Muscle of arm (tissue), 12 donors: ENCODE measurements around the gene PYGB. TPM values are rescaled to one million over a fixed set of nuclear protein-coding genes. Genes with fewer than 3 reads are reported as not detected.

ENCODE experiments used
- DNase-seq: peaks from one replicate; pipeline ENCODE4 v3.0.0-alpha.2; 2013
- polyA plus RNA-seq, 12 donors: library from polyadenylated mRNA; unstranded; fragments of 120-200 nt; gene quantifications; one replicate each; pipeline ENCODE4 v1.2.1, GENCODE V29; 2013; ENCODE audit not compliant: insufficient read length in 12 of 12

PYGB gene
- polyA plus RNA-seq, 12 donors = 18.2 to 31.2 (median 23.0) TPM; not detected in 1

DNA sequence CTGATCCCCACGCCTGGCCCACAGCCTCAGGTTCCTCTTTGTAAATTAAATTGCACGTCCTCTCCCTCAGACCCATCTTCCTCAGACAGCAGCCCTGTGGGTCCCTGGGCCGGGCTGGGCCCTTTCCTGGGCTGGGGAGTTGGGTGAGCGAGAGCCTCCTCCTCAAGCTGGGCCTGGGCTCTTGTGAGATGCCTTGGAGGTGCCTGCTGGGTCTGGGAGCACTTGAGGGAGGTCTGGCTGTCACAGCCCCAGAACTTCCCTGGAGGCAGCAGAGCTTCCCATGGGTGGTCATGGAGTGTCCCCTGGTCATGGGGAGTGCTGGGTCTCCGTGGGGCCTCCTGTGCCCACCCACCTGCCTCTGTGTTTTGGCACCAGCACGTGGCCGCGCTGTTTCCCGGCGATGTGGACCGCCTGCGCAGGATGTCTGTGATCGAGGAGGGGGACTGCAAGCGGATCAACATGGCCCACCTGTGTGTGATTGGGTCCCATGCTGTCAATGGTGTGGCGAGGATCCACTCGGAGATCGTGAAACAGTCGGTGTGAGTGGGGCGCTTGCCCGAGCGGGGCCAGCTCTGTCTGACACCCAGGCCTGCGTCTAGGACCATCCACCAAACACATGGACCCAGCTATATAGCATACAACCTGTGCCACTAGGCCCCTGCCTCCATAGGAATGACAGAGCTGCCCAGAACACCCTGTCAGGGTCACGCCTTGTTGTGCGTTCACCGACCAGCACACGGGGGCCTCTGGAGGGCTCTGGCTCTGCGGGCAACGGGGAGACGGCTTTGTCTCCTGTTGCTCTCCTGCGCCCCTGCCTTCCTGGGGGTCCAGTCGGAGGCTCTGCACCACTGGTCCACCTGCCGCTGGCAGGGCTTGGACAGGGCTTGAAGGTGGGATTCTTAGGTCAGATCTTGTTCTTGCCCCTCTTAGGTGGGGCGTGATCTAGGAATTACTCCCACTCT is 33.0 kb downstream of the PYGB start:
- no peak for DNase-seq

DNA sequence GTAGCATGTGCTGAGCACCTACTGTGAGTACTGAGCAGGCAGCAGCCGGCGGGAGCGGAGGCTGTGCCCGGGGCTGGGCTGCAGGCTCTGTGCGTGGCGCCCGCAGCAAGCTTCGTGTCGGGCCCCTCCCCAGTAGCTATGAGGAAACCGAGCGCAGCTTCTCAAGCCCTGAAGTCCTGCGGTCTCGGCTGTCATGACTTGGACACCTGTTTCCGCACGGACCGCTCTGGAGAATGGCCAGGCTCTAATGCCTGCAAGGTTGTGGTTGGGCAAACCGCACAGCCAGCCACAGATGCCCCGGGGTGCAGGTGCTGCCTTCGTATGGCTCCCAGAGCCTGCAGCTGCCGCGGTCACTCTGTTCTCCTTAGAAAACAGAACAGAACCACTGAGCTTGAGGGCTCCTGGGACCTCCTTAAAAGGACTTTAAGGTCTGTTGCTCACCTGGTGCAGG is 33.7 kb downstream of the PYGB start:
- DNase-seq = no peak

DNA sequence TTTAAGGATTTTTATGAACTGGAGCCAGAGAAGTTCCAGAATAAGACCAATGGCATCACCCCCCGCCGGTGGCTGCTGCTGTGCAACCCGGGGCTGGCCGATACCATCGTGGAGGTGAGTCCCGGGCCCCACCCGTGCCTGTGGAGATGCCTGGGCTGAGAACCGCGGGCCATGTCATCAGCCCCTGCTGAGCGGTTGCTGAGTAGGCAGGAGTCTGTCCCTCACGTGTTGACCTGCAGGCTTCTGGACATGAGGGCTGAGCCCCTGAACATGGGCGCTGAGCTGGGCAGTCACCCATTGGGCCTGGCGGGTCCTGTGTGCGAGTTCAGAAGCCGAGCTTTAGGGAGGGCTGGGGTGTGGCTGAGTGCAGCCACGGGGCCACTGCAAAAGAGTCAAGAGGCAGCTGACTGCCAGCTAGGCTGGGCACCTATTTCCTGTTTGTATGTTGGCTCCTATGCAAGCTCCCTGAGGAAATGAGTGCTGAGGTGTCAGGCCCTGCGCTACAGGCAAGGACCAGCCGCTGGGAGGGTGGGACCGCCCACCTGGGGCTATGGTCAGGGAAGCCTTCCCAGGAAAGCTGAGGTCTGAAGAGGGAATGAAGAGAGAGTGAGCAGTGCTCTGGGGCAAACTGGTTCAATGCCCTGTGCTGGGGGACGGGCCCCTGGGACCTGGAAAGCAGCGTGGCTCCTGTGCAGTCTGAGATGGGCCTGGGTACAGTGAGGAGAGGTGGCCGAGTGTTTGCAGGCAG is 34.3 kb downstream of the PYGB start:
- no peak for DNase-seq

DNA sequence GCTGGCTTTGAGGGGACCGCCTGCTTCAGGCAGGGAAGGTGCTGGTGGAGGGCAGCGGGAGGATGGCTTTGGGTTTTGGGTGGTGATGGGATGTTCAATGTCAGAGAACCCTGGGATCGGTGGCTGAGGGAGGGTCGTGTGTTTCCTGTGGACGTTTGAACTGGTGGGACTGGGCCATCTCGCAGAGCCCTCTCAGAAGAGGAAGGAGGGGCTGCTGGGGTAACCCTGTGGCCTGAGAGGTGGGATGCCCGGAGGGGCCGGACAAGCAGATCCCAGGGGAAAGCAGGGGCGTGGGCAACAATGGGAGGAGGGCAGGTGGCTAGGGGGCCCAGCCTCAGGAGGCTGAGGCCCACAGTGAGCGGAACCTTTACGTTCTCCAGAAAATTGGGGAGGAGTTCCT is 34.9 kb downstream of the PYGB start:
- no peak for DNase-seq

DNA sequence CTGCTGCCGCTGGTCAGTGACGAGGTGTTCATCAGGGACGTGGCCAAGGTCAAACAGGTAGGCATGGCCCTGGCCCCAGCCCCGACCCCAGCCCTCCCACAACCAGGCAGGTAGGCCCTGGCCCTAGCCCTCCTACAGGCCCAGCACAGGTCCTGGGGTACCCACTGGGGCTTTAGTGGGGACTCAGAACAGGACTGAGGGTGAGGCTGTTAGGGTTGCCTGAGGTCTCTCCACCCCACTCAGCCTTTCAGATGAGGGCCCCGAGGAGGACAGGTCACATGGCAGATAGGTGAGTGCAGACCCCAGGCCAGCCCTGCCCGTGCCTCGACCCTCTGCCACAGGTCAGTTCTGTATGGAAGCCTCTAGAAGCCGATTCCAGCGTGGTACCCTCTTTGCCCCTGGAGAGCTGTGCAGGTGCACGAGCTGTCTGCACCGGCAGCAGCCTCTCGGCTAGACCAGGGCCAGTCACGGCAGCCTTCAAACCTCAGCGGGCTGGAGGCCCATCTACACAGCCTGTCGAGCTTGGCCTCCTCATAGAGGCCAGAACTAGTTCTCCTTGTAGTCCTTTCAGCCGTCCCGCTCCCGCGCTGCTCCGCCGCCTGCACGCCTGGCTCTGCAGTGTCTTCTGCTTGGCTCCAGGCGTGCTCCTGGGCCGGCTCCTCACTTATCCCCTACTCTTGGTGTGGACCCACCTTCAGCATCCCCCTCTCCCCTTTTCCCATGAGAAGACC is 35.5 kb downstream of the PYGB start:
- no peak for DNase-seq

DNA sequence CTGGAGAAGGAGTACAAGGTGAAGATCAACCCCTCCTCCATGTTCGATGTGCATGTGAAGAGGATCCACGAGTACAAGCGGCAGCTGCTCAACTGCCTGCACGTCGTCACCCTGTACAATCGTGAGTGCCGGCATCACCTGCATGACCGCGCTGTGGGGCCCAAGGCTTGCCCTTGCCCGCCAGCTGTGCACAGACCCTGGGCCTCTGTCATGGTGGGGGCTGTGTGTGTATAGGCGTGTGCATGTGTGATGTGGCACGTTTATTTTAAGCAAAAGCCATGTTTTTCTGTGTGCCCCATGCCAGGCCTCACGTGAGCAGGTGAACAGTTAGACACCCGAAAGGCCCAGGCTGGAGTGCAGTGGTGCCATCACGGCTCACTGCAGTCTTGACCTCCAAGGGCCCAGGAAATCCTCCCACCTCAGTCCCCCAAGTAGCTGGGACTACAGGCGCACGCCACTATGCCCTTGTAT is 36.3 kb downstream of the PYGB start:
- no peak for DNase-seq

DNA sequence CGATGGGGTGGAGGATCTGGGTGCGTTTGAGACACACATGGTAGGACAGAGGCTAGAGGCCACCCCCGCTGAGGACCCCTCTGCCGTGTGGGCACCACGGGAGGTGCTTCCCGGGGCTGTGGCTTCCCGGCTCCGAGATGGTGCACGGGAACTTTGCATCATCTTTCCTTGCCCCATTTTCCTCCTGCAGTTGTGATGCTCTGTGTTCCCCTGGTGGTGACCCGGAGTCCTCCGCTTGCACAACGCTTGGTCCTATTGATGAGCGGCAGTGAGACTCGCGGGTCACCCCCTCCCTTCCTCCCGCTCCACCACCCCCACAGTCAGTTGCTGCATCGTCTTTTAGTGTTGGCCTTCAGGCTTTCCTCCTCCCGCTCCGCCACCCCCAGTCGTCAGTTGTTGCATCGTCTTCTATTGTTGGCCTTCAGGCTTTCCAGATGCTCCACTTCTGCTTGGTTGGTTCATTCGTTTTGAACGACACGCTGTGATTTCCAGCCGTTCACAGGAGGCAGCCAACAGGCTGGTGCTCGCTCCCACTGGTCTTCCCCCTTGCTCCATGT is 37.3 kb downstream of the PYGB start:
- no peak for DNase-seq

DNA sequence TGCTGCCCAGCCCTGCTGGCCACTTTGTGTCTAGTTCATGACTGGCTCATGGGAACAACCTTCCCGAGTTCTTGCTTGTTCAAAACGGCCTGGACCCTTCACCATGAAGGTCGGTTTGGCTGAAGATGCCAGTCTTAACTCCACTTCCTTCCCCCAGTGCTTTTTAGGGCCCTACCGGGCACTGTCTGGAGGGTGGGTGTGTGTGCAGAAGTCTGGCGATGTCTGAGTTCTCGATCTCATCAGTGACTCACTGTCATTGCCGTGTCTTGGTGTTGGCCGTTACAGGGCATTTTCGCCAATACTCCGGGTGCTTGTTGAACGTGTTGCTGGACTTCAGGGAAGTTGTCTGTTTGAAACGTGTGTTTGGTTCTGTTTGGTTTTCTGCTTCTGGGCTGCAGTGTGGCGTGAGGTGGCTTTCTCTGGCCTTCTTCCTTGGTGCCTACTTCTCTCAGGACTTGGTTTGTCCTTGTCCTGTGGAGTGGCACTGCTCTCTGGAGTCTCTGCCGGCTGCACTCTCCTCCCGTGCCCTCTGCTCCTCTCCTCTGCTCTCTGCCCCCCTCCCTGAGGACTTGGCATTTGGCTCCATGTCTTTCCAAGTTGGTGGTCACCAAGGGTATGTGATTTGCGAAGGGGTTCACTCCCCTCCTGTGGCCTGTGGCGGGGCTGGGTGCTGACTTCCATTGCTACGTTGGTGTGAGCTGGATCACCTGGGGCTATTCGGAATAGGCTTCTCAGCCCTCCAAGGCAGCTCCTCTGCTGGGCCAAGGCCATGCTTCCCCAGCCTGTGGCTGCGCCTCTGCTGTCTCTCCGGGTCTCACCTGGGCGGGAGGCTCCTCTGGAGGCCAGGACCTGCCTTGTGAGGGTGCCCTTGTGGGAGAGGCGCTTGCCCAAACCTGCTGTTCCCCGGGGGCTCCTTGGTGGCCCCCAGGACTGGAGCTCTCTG is 38.2 kb downstream of the PYGB start:
- DNase-seq = no peak

DNA sequence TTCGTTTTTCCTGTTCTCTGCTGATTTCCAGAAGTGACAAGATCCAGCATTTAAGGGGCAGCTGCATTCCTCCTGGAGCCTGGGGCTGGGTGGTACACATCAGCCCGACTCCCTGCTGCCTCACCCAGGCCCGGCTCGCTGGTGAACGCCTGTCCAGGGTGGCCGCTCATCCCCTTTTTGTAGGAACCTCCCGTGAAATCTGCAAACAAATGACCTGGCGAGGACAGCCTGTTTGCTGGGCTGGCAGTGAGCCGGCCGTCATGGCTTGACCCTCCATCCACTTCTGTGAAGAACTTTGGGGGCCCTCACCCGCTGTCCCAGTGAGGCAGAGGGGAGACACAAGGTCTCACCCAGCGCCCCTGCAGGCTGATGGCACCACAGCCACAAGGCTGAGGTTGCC is 39.0 kb downstream of the PYGB start:
- no peak for DNase-seq

DNA sequence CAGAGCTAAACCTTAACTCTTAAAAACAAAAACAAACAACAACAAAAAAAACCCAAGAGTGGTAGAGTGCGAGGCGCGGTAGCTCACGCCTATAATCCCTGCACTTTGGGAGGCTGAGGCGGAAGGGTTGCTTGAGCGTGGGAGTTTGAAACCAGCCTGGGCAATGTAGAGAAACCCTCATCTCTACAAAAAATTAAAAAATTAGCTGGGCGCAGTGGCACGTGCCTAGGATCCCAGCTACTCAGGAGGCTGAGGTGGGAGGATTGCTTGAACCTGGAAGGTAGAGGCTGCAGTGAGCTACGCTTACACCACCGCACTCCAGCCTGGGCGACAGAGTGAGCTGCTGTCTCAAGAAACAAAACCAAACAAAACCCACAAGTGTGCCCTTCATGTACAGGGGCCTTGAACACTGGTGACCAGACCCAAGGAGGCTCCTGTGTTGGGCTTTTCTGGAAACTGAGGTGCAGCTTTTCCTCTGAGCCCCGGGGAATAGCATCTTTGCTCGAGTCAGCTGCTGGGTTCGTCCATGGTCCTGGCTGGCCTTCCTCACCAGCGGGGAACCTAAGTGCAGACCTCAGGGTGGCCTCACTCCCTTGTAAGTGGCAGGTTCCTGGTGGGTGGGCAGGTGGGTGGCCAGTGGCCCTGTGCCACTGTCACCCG is 39.9 kb downstream of the PYGB start:
- DNase-seq = no peak

DNA sequence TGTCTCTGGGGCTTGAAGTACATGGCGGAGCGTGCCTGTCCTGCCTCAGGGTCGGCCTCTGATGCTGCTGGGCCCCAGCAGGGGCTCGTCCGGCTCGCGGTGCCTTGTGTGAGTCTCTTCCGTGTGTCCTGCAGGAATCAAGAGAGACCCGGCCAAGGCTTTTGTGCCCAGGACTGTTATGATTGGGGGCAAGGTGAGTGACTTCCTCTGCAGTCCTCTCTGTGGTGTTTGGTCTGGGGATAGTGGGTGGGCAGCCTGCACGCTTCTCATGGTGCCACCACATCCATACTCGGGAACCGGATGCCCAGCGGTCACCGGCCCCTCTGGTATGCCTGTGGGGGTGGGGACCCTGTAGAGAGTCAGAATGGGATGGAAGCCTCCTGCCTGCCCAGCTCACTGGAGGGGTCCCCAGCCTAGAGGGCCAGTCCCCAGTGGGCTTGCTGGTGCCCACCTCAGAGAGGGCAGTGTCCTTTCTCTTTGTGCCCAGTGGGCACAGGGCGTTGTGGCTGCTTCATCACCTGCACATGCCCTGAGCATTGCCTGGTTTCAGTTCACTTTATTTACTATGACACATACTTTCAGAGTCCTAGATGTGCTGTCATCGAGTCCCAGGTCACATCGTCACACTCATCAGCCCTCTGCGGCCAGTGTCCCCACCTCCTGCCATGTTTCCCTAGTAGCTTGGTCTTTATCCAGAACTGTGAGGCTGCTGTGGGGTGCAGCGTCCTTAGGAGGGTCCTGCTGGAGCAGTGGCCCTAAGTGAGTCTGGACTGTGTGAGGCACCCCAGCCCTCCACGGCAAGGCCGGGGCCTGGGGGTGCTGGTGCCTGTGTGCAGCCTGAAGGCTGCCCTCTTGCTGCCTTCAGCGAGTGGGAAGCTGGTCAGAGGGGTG is 40.7 kb downstream of the PYGB start:
- DNase-seq = no peak

DNA sequence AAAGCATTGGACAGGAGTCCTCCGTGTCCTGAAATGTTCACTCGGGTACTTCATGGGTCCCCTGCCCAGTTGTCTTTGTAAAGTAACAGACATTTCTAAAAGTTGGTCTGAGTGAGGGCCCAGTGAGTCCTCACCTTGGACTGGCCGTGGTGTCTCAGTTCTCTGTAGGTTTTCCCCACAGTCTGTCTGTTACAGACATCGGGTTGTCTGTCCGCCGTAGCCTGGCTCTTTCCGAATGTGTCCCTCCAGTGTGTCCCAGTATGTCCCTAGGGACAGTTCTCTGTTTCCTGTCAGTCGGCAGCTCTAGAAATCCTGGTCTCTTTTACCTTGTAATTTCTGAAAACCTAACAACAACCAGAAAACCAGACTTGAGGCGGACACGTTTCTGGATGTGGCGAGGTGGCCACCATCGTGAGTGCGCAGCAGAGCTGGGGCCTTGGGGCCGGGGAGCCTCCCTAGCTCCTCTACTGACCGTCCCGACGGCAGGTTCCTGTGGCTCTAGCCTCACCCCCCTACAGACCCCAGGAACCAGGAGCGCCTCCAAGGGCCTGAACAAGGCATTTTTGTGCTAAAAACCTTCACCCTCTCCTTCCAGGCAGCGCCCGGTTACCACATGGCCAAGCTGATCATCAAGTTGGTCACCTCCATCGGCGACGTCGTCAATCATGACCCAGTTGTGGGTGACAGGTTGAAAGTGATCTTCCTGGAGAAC is 42.2 kb downstream of the PYGB start:
- DNase-seq = no peak

DNA sequence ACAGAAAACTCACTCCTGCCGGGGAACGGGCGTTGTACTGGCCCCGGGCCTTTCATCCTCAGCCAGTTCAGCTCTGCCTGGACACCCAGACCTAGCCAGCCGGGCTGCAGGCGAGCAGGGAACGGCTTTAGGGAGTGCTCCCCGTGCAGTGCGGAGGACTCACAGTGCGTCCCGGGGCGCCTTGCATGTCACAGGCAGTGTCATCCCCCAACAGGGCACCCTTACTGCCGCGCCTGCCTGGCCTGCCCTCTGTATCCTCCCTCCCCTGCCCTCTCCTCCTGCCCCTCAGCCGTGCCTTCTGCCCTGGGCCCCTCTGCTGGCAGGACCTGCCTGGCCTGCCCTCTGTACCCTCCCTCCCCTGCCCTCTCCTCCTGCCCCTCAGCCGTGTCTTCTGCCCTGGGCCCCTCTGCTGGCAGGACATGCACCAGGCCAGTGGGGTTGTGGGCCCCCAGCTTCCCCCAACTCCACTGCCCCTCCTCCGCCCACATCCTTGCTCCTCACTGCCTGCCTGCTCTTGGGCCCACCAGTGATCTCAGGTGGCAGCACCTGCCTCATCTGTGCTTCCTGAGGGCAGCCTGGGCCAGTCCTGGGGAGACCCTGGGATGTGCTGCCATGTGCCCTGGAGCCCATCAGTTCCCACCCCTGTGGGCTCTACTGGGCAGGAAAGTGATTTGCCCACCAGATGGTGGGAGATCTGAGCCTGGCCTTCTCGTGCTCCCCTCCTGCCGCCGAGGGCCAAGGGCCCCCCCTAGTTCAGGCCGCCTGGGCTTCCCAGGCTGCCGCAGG is 43.0 kb downstream of the PYGB start:
- DNase-seq = no peak

DNA sequence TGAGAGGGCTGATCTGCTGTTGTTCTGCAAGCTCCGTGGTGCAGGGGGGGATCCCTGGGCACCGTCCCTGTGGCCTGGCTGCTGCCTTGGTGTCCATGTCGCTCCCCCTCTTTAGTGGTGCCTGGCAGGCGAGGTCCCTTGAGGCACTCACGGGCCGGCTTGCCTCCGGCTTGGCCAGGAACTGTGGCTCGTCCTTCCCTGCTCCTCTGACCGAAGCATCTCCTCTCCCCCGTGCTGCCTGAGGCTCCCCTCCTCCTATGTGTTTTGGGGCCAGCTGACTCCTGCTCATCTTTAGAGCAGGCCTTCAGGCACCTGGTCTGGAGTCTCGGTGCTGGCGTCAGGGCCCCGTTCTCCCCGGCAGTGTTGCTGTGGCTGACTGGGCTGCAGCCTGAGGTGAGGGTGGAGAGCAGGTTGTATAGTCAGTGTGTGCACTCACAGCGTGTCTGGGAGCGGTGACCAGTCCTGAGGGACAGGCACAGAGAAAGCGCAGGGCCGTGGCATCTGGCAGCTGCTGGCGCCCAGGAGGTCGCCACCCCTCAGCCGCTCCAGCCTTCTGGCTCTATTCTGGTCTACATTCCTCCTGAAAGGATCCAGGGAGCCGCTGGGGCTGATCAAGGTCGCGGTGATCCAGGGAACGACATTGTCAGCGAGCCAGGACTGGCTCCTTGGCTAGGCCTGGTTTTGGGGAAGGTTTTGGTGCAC is 43.7 kb downstream of the PYGB start:
- DNase-seq = no peak

DNA sequence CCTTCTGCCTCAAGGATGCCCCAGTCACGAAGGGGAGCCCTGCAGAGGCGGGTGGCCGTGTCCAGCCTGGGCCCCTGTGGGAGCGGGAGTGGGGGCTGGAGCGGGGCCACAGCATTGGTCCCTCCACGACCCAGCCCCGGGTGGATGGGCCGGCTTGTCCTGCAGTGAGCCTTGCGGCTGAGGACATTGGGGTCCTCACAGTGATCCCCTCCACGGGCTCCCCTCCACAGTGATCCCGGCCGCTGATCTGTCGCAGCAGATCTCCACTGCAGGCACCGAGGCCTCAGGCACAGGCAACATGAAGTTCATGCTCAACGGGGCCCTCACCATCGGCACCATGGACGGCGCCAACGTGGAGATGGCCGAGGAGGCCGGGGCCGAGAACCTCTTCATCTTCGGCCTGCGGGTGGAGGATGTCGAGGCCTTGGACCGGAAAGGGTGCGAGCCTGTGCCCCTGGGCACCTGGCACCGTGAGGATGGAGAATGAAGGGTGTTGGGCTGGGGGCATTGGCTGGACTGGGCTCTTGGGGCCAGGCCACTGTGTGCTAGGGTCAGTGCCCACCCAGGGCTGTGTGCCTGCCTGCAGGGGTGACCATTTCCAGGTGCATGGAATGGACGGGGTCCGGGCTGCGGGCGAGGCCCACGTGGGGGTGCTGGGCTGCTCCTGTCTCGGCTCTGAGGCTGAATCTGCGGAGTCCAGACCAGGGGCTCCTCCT is 44.4 kb downstream of the PYGB start:
- no peak for DNase-seq

DNA sequence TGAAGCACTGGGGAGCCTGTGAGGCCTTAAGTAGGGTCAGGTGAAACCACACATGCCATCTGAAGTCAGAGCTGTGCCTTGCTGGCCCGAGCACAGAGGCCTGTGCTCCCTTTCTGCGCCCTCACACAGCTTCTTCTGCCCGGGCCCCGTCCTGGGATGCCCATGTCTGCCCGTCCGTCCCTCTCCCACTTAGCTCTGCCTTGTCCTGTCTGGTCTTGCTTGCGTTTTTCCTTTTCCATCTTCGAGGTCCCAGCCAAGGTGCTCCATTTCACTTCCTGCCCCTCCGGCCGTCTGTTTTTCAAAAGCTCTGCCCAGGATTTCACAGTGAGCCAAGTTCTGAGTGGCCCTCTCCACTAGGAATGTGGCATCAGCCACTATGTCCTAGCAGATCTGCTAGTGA is 45.6 kb downstream of the PYGB start:
- no peak for DNase-seq
